PC-3 (cell line): ENCODE results near the gene COX5A. TPM values are rescaled to one million over a fixed set of nuclear protein-coding genes. Genes with fewer than 3 reads are reported as not detected.
"Not testable (repeated sequence)": the region's sequence is repeated elsewhere in the genome, so short reads cannot be mapped to it uniquely, and the experiment has no call there.

ENCODE experiments used
- ATAC-seq: fragments of 200-7000 bp; cut with Tn5 transposase; 2 replicates; pipeline ENCODE4 v1.9.1; 2020; ENCODE audit warnings: mild to moderate bottlenecking, moderate library complexity
- BruUV-seq: library from RNA; stranded (reverse); fragments of 400-500 nt; replicated peaks from 2 replicates; lab custom pipeline; 2021; lab: Mats Ljungman, UMichigan
- CTCF ChIA-PET: fragments of 300-600 bp; sonication (Branson Sonifier 250); formaldehyde crosslinking; loops from one replicate; lab custom pipeline; 2022; ENCODE audit warnings: antibody characterized with exemption; lab: Charles Lee
- POLR2A ChIA-PET: fragments of 300-600 bp; sonication (Branson Sonifier 250); formaldehyde crosslinking; loops from one replicate; lab custom pipeline; 2022; ENCODE audit warnings: antibody characterized with exemption; ENCODE audit not compliant: unreplicated experiment; lab: Charles Lee
- DNase-seq: peaks from one replicate; pipeline ENCODE4 v3.0.0-alpha.2; 2015
- H2AFZ ChIP-seq: fragments of 300-600 bp; sonication (generic); 2 replicates; pipeline ENCODE4 v1.6.0; 2016; ENCODE audit warnings: antibody characterized with exemption, low read length
- H3F3A ChIP-seq: fragments of 300-600 bp; sonication (generic); one replicate; pipeline ENCODE4 v1.6.0; 2017; ENCODE audit warnings: antibody characterized with exemption, low read length, control low read depth, mild to moderate bottlenecking; ENCODE audit not compliant: unreplicated experiment
- H3K27ac ChIP-seq: fragments of 300-600 bp; sonication (generic); 2 replicates; pipeline ENCODE4 v1.5.1; 2016; ENCODE audit warnings: mild to moderate bottlenecking, low read length
- H3K27me3 ChIP-seq: fragments of 300-600 bp; sonication (generic); 2 replicates; pipeline ENCODE4 v1.6.1; 2016; ENCODE audit warnings: low read length, mixed read lengths
- H3K36me3 ChIP-seq: fragments of 300-600 bp; sonication (generic); 2 replicates; pipeline ENCODE4 v1.6.1; 2016; ENCODE audit warnings: low read depth, mixed run types, low read length, mixed read lengths
- H3K4me1 ChIP-seq: fragments of 300-600 bp; sonication (generic); 2 replicates; pipeline ENCODE4 v1.5.1; 2016; ENCODE audit warnings: low read length; ENCODE audit not compliant: insufficient read depth
- H3K4me2 ChIP-seq: fragments of 300-600 bp; sonication (generic); 2 replicates; pipeline ENCODE4 v1.6.0; 2016; ENCODE audit warnings: low read length
- H3K4me3 ChIP-seq: fragments of 300-600 bp; sonication (generic); 2 replicates; pipeline ENCODE4 v1.5.1; 2016; ENCODE audit warnings: mild to moderate bottlenecking, low read length, mixed read lengths
- H3K79me2 ChIP-seq: fragments of 300-600 bp; sonication (generic); 2 replicates; pipeline ENCODE4 v1.6.1; 2017; ENCODE audit warnings: low read length, mixed read lengths
- H3K9ac ChIP-seq: fragments of 300-600 bp; sonication (generic); 2 replicates; pipeline ENCODE4 v1.6.0; 2016; ENCODE audit warnings: mild to moderate bottlenecking, low read length
- H3K9me2 ChIP-seq: fragments of 300-600 bp; sonication (generic); replicated peaks from 2 replicates; pipeline ENCODE4 v1.6.1; 2016; ENCODE audit warnings: mixed run types, low read length, mixed read lengths
- H3K9me3 ChIP-seq: fragments of 300-600 bp; sonication (generic); 2 replicates; pipeline ENCODE4 v1.6.1; 2016; ENCODE audit warnings: low read length, mixed read lengths
- H4K20me1 ChIP-seq: fragments of 300-600 bp; sonication (generic); 2 replicates; pipeline ENCODE4 v1.6.1; 2016; ENCODE audit warnings: low read length, mixed read lengths
- EZH2 ChIP-seq: fragments of 300-600 bp; sonication (generic); IDR thresholded peaks from one replicate; pipeline ENCODE4 v1.6.1; 2017; ENCODE audit warnings: antibody characterized with exemption, mild to moderate bottlenecking, low read length; ENCODE audit not compliant: unreplicated experiment
- EZH2phosphoT487 ChIP-seq: fragments of 300-600 bp; sonication (generic); IDR thresholded peaks from 2 replicates; pipeline ENCODE4 v1.6.1; 2018; ENCODE audit warnings: mild to moderate bottlenecking, antibody characterized with exemption, low read length, borderline replicate concordance
- intact Hi-C: fragments of 100-400 bp; cut with micrococcal nuclease; formaldehyde crosslinking; loops from 2 replicates; pipeline ENCODE4 v1.9.0; 2023
- total RNA-seq: library from RNA; depleted of rRNA; stranded (reverse); fragments of >200 nt; gene quantifications from 2 replicates; pipeline ENCODE4 v1.2.3, GENCODE V29; 2014
- TF ChIP-seq, protein P1 (sequence below): fragments of 300-600 bp; sonication (generic); conservative IDR thresholded peaks from 2 replicates; pipeline ENCODE4 v1.5.1; 2017; ENCODE audit warnings: antibody characterized with exemption, low read depth, mild to moderate bottlenecking, low read length

The COX5A gene
- total RNA-seq, 1 experiment from 2014 or later: 145 TPM

DNA sequence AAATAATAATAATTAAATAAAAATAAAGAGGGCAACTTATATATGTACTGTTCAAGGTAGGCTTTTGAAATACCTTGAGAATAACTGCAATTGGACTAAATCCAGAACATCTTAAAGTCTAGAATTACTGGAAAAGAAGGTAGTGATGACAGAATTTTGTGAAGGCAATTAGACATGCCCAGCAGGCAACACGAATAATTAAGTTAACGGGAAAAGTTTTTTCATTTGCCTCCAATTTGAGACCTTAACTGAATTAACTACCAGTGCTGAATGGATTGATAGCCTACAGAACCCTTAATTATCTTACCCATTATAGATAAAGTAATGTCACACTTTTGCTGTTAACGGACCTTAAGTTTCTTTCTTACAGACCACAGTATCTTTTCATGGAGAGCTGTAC is 13.3 kb downstream of the COX5A start:
- Histone ChIP-seq H3K4me2 (no peak overlapping the region), H3F3A (no peaks in the 10 kb centered on the region), H3K9me3 (no peaks in the 10 kb centered on the region), H3K4me1 (no peaks in the 10 kb centered on the region), H3K27me3 (no peaks in the 10 kb centered on the region), H4K20me1 (0 out of 2 replicates have a peak, but pooled peaks cover 4% of the 10 kb centered on the region), H3K4me3 (no peak overlapping the region), H3K79me2 (peaks cover 18% of the 10 kb centered on the region), H3K27ac (no peak overlapping the region), H3K9ac (no peak overlapping the region), H2AFZ (no peak overlapping the region), H3K36me3 (peaks cover 52% of the 10 kb centered on the region), H3K9me2 (no peaks in the 10 kb centered on the region)
- BruUV-seq: no TSS peak
- ATAC-seq (no peak), DNase-seq (no peak)
- ChIA-PET CTCF (no interaction called here), POLR2A (no interaction called here)
- intact Hi-C loops: no loop called here
- no peak for TF ChIP-seq EZH2
- TF ChIP-seq, protein P1, sequence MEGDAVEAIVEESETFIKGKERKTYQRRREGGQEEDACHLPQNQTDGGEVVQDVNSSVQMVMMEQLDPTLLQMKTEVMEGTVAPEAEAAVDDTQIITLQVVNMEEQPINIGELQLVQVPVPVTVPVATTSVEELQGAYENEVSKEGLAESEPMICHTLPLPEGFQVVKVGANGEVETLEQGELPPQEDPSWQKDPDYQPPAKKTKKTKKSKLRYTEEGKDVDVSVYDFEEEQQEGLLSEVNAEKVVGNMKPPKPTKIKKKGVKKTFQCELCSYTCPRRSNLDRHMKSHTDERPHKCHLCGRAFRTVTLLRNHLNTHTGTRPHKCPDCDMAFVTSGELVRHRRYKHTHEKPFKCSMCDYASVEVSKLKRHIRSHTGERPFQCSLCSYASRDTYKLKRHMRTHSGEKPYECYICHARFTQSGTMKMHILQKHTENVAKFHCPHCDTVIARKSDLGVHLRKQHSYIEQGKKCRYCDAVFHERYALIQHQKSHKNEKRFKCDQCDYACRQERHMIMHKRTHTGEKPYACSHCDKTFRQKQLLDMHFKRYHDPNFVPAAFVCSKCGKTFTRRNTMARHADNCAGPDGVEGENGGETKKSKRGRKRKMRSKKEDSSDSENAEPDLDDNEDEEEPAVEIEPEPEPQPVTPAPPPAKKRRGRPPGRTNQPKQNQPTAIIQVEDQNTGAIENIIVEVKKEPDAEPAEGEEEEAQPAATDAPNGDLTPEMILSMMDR: no peak
- TF ChIP-seq EZH2phosphoT487: no peak

DNA sequence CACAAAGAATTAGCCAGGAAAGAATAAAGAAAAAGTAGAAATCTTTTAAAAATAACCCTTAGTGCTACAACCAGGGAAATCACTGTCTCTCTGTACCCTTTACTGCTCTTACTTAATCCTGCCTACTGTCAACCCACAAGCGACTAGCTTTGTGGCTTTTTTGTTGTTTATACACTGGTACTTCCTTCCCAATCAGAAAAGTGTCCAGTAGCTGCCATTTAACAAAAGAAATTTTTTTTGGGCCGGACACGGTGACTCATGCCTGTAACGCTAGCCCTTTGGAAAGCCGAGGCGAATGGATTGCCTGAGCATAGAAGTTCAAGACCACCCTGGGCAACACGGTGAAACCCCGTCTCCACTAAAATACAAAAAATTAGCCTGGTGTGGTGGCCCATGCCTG is 17.4 kb downstream of the COX5A start:
- no peak overlapping the region for H3K4me2 ChIP-seq
- ChIA-PET POLR2A (no interaction called here), CTCF (no interaction called here)
- no peaks in the 10 kb centered on the region for H3K79me2 ChIP-seq
- DNase-seq (no peak), ATAC-seq (no peak)
- H3F3A ChIP-seq: no peaks in the 10 kb centered on the region
- no TSS peak for BruUV-seq
- H2AFZ ChIP-seq: no peak overlapping the region
- no peaks in the 10 kb centered on the region for H4K20me1 ChIP-seq
- H3K9me3 ChIP-seq: no peaks in the 10 kb centered on the region
- no peak overlapping the region for H3K27ac ChIP-seq
- no peaks in the 10 kb centered on the region for H3K9me2 ChIP-seq
- H3K4me1 ChIP-seq: no peaks in the 10 kb centered on the region
- peaks cover 35% of the 10 kb centered on the region for H3K36me3 ChIP-seq
- H3K9ac ChIP-seq: no peak overlapping the region
- TF ChIP-seq, protein P1: no peak
- TF ChIP-seq EZH2: no peak
- no peak for TF ChIP-seq EZH2phosphoT487
- H3K27me3 ChIP-seq: no peaks in the 10 kb centered on the region
- intact Hi-C loops: no loop called here
- H3K4me3 ChIP-seq: no peak overlapping the region

DNA sequence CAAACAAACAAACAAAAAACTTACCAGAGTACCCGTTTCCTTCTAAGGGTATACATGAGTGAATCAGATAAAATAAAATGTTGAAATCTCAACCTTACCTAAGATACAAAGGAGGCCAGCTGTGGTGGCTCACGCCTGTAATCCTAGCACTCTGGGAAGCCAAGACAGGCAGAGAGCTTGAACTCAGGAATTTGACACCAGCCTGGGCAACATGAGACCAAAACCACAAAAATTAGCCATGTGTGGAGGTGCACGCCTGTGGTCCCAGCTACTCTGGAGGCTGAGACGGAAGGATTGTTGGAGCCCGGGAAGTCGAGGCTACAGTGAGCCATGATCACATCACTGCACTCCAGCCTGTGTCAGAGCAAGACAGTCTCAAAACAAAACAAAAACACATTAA is 20.2 kb downstream of the COX5A start:
- Histone ChIP-seq H3K36me3 (peaks cover 27% of the 10 kb centered on the region), H3K79me2 (no peaks in the 10 kb centered on the region), H2AFZ (no peak overlapping the region), H3K4me3 (no peak overlapping the region), H3K4me2 (no peak overlapping the region), H3K9ac (no peak overlapping the region), H3K4me1 (no peaks in the 10 kb centered on the region), H3K9me2 (no peaks in the 10 kb centered on the region), H3K27ac (no peak overlapping the region), H3F3A (no peaks in the 10 kb centered on the region), H3K27me3 (no peaks in the 10 kb centered on the region), H4K20me1 (no peaks in the 10 kb centered on the region), H3K9me3 (no peaks in the 10 kb centered on the region)
- no TSS peak for BruUV-seq
- ChIA-PET POLR2A (interaction anchor here (0.6 kb wide), 1 partner anchor 69 kb away, joined by 3 read pairs; no protein-coding TSS in a partner anchor), CTCF (no interaction called here)
- ATAC-seq: no peak
- no peak for DNase-seq
- intact Hi-C loops: no loop called here
- TF ChIP-seq, protein P1: no peak
- TF ChIP-seq EZH2 (no peak), EZH2phosphoT487 (no peak)

DNA sequence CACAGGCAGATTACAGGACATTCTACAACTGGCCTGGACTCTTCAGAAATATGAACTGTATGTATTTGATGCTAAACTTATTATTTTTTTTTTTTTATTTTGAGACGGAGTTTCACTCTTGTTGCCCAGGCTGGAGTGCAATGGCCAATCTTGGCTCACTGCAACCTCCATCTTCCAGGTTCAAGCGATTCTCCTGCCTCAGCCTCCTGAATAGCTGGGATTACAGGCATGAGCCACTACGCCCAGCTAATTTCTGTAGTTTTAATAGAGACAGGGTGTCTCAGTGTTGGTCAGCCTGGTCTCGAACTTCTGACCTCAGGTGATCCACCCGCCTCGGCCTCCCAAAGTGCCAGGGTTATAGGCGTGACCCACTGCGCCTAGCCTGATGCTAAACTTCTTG is 24.1 kb downstream of the COX5A start:
- DNase-seq, H3K9ac ChIP-seq, H2AFZ ChIP-seq, H3F3A ChIP-seq, BruUV-seq, H3K4me1 ChIP-seq, H3K79me2 ChIP-seq, H3K27me3 ChIP-seq, H4K20me1 ChIP-seq, CTCF ChIA-PET, ATAC-seq, H3K4me3 ChIP-seq, H3K9me2 ChIP-seq, H3K27ac ChIP-seq, H3K36me3 ChIP-seq, H3K4me2 ChIP-seq, H3K9me3 ChIP-seq, intact Hi-C loops, POLR2A ChIA-PET: not testable (repeated sequence)
